ENCODE measurements around the gene DMAC2L.

DMAC2L gene

GRCh38 chr14:50321009-50321660 is 9.0 kb downstream of the DMAC2L start:
- DNase-seq (ENCODE audit: low read depth in 1 of 2, low spot score in 1 of 2) = peak; percentile 19 to 52

DNA sequence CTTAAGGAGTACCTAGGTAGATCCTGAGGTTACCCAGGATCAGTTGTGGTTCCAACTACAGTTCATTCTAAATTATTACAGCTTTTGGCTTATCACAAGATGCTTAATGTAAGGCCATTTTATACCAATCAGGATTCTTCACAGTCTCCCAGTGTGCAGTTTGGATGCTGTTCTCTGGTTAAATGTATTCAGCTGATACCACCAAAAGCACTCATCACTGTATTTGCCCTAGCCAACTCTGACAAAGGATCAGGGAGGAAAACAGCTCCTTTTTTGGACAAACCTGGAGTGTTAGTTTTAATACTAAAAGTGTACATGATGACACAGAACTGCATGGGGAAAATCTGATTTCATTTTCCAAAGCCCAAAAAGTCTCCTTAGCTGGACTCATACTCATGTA is 19.5 kb downstream of the DMAC2L start:
- no peak for DNase-seq (ENCODE audit: low read depth in 1 of 2, low spot score in 1 of 2)

DNA sequence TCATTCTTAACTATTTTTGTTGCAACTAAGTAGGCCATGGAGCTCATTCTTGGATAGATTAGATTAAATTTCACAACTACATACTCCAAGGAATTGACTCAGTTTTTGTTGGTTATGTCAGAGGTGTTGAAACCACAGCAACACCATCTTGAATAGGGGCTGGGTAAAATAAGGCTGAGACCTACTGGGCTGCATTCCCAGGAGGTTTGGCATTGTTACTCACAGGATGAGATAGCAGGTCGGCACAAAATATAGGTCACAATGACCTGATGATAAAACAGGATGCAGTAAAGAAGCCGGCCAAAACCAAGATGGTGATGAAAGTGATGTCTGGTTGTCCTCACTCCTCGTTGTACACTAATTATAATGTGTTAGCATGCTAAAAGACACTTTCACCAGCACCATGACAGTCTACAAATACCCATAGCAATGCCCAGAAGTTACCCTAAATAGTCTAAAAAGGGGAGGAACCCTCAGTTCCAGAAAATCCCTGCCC is 20.9 kb downstream of the DMAC2L start:
- no peak for DNase-seq (ENCODE audit: low read depth in 1 of 2, low spot score in 1 of 2)

GRCh38 chr14:50334211-50334610 is 22.1 kb downstream of the DMAC2L start:
- DNase-seq (ENCODE audit: low read depth in 1 of 2, low spot score in 1 of 2) = no peak

- no peak for DNase-seq (ENCODE audit: low read depth in 1 of 2, low spot score in 1 of 2)
Observed at GRCh38 chr14:50335389-50335788, 23.3 kb downstream of the DMAC2L start.

DNA sequence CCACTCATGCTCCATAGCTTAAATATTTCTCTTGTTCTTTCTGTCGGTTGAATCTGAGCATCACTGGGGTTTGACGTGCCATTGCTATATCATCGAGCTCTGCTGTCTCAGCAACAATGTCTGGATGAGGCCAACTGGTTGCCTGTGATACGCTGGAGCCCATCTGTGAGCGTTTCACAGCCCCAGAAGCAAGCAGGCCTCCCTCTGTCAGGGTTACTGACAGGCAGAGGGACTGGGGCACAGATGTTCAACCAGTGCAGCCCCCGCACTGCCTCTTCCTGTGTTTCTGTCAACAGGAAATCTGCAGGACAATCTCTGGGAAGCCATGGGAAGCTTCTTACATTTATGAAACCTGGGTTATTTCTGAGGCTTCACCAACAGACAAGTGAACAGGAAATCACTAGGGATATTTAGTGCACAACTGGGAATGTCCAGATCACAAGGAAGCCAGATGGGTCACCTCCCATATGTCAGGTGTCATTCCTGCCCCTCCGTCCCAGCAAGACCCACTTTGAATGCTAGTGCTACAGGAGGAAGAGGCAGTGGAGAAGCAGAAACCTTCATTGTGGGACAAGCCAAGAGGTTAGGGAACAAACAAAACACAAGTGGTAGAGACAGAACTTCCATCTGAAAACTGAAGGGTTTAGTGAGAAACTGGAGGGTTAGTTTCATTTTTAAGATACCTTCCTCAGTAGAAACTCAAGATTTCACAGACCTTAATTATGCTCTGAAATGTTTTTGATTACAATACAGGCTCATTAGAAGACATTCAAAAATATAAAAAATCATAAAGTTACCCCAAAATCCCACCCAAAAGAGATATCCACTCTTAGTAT is 24.1 kb downstream of the DMAC2L start:
- no peak for DNase-seq (ENCODE audit: low read depth in 1 of 2, low spot score in 1 of 2)

DNA sequence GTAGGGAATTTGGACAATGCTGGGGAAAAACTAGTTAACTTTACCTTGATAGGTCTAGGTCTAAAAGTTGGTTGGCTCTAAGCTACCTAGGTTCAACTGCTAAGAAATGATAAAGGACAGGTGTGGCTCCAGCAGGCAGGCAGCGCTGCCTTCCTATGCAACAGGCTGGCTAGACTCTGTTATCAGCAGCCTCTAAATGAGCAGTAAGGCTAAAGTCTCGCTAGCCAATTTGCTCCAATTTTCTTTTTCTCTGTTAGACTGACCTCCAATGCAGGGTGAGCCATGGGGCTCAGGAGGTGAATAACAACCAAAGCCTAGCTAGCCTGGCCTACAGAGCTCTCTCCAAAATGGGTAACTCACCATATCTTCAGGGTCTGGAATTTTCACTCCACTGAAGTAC is 26.5 kb downstream of the DMAC2L start:
- no peak for DNase-seq (ENCODE audit: low read depth in 1 of 2, low spot score in 1 of 2)

- DNase-seq (ENCODE audit: low read depth in 1 of 2, low spot score in 1 of 2) = no peak
Observed at GRCh38 chr14:50339178-50339804, 27.2 kb downstream of the DMAC2L start.

- no peak for DNase-seq (ENCODE audit: low read depth in 1 of 2, low spot score in 1 of 2)
Observed at GRCh38 chr14:50340045-50340444, 27.9 kb downstream of the DMAC2L start.

DNA sequence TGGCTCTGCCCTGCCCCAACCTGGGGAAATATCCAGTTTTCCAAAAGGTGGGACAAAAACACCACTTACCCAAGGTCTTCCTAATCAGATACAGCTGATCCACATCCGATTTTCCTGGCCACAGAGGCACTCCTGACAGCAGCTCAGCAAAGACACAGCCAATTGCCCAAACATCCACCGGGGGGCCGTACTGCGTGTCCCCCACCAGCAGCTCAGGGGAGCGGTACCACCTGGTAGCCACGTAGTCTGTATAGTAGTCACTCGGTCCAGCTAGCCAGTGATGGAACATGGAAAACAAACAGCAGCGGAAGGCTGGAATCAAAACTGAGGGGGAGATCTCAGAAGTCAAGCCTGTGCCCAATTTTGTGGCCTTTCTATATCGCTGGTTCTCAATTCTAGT is 28.8 kb downstream of the DMAC2L start:
- DNase-seq (ENCODE audit: low read depth in 1 of 2, low spot score in 1 of 2) = no peak

GRCh38 chr14:50342221-50343078 is 30.3 kb downstream of the DMAC2L start:
- DNase-seq (ENCODE audit: low read depth in 1 of 2, low spot score in 1 of 2) = no peak

DNA sequence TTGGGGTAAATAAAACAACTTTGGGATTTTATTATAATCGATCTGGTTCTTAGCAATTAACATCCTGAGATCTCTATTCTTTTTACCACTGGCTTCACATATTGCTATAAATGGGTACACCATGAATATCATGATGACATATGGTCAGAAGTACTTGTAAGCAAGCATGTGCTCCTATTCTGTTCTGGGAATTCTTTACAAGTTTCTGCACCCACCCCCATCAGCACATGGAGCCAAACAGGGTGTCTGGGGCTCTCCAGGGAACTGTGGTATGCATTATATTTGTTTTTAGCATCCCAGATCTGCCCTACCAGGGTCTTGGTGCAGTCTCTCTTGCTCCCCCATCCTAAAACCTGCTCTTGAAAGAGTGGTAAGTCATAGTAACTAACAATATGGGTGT is 31.3 kb downstream of the DMAC2L start:
- no peak for DNase-seq (ENCODE audit: low read depth in 1 of 2, low spot score in 1 of 2)

GRCh38 chr14:50344116-50344775 is 32.1 kb downstream of the DMAC2L start:
- peak in 1 of 2 donors; percentile 60 for DNase-seq (ENCODE audit: low read depth in 1 of 2, low spot score in 1 of 2)

GRCh38 chr14:50344876-50345563 is 32.9 kb downstream of the DMAC2L start:
- DNase-seq (ENCODE audit: low read depth in 1 of 2, low spot score in 1 of 2) = no peak

DNA sequence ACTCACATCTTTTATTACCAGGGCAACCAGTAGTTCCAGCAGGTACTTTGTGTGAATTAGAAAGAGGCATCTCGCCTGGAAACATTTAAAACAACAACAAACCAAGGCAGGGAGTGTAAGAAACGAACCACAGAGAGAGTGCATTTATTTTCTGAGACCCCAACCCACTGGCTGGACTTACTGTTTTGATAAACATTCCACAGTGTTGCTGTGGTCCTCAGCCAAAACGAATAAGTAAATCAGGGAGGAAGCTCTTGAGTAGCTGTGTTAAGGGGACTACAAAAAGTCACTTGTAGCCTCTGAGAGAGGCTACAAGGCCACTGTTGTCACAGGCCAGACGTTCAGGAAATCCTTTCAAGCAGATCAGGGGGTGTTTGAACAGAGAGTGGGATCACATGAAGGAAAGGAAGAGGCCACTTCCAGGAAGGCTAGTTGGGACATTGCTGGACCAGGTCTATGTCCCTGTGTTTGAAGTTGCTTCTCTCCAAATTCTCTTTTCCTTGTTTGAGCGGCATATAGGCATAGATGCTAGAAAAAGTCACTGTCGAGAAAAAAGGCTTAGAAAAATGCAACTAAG is 33.8 kb downstream of the DMAC2L start:
- DNase-seq (ENCODE audit: low read depth in 1 of 2, low spot score in 1 of 2) = no peak

- no peak for DNase-seq (ENCODE audit: low read depth in 1 of 2, low spot score in 1 of 2)
Observed at GRCh38 chr14:50347521-50347920, 35.4 kb downstream of the DMAC2L start.

DNA sequence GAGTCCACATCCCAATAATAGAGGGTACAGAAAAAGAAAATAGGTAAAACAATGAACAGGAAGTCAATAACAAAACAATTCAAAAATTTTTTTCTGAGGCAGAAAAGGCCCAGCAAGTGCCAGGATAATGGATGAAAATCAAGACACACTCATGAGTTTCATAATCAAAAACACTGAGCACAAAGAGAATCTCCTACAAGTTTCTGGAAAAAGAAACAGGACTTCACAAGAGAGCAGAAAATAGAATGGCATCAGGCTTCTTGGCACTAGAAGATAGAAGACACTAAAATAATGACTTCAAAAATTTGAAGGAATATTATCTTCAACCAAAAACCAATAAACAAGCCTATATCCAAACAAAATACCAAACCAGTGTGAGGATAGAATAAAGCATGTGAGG is 36.8 kb downstream of the DMAC2L start:
- no peak for DNase-seq (ENCODE audit: low read depth in 1 of 2, low spot score in 1 of 2)

DNA sequence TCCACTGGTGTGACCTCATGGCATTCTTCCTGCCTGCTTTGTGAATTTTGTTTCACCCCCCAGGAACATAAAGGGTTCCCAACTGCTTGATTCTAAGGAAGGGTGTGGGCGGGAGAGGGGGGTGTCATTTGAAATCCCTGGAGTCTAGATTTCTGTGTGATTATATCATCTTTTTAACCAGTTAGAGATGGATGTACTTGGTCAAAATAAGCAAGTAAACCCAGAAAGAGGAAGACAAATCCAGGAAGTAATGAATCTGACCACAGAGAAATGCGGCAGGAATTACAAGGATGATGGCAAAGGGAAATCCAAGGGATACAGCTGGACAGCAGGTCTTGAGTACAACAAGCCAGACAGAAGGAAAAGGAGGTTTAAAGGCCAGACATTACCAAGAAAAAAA is 38.9 kb downstream of the DMAC2L start:
- no peak for DNase-seq (ENCODE audit: low read depth in 1 of 2, low spot score in 1 of 2)

- no peak for DNase-seq (ENCODE audit: low read depth in 1 of 2, low spot score in 1 of 2)
Observed at GRCh38 chr14:50352584-50352983, 40.5 kb downstream of the DMAC2L start.

DNA sequence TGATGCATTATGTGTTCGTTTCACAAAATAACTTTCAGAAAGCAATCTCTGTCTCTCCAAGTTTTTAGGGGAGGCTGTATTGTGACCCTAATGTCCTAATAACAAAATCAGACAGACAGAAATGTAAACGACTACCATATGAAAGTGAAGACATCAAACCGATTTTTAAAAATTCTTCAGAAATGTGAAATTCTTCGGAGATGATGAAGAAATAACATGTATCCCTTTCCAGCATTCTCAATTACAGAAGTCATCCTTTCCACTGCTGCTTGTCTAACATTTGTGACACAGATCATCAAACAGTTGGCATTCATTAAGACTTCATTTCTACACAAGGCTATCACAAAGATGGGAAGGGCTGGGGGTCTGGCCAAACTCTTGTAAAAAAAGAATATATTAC is 41.0 kb downstream of the DMAC2L start:
- no peak for DNase-seq (ENCODE audit: low read depth in 1 of 2, low spot score in 1 of 2)

Data from activated T-helper 1 cell treated with anti-CD3 and anti-CD28 coated beads, Interleukin-2, amount 50 U/mL, for 16 hours (primary cell).